ENCODE measurements around the gene SLC38A9.

DNA sequence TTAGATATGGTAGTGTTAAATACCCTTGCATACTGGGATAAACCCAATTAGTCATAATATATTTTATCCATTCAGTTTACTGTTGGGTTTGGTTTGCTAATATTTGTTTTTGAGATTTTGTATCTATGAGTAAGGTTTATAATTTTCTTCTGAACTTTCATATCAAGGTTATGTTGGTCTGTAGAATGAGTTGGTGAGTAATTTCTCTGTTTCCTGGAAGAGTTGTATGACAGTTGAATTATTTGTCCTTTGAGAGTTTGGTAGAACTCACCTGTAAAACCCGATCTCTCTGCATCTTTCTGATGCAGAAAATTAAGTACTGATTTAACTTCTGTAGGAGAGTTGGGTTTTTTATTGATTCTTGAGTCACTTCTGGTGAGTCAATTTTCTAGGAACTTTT is 46.1 kb upstream of the SLC38A9 start:
- TF ChIP-seq, protein P1, sequence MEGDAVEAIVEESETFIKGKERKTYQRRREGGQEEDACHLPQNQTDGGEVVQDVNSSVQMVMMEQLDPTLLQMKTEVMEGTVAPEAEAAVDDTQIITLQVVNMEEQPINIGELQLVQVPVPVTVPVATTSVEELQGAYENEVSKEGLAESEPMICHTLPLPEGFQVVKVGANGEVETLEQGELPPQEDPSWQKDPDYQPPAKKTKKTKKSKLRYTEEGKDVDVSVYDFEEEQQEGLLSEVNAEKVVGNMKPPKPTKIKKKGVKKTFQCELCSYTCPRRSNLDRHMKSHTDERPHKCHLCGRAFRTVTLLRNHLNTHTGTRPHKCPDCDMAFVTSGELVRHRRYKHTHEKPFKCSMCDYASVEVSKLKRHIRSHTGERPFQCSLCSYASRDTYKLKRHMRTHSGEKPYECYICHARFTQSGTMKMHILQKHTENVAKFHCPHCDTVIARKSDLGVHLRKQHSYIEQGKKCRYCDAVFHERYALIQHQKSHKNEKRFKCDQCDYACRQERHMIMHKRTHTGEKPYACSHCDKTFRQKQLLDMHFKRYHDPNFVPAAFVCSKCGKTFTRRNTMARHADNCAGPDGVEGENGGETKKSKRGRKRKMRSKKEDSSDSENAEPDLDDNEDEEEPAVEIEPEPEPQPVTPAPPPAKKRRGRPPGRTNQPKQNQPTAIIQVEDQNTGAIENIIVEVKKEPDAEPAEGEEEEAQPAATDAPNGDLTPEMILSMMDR (IDR thresholded peaks at IDR 0.05): no peak
- TF ChIP-seq POLR2A (IDR thresholded peaks at IDR 0.05): no peak

Measured in right lobe of liver (tissue), 4 donors.